ENCODE data around the gene TAAR8.
"Not testable (repeated sequence)": the region's sequence is repeated elsewhere in the genome, so short reads cannot be mapped to it uniquely, and the experiment has no call there.

TAAR8 gene

GRCh38 chr6:132548746-132549463 lies 3.6 kb upstream of the TAAR8 start:
- DNase-seq, result no peak

- no peak for DNase-seq
Observed at GRCh38 chr6:132551214-132551613, 1.3 kb upstream of the TAAR8 start.

- not testable (repeated sequence) for DNase-seq
Observed at GRCh38 chr6:132560087-132560486, 7.6 kb downstream of the TAAR8 start.

- no peak for DNase-seq
Observed at GRCh38 chr6:132566404-132566803, 13.9 kb downstream of the TAAR8 start.

- no peak for DNase-seq
Observed at GRCh38 chr6:132567566-132567965, 15.1 kb downstream of the TAAR8 start.

GRCh38 chr6:132568611-132569010 lies 16.1 kb downstream of the TAAR8 start:
- no peak for DNase-seq

GRCh38 chr6:132569170-132569569 lies 16.7 kb downstream of the TAAR8 start:
- no peak for DNase-seq

- no peak for DNase-seq
Observed at GRCh38 chr6:132570221-132570777, 17.8 kb downstream of the TAAR8 start, which contains the start of gene TAAR6. Gene TAAR6 (plus strand): TSS chr6:132570322. CDS start chr6:132570322, 0 bp downstream.

GRCh38 chr6:132571774-132572173 lies 19.3 kb downstream of the TAAR8 start:
- no peak for DNase-seq

- DNase-seq, result no peak
Observed at GRCh38 chr6:132584698-132585097, 32.2 kb downstream of the TAAR8 start.

GRCh38 chr6:132587424-132587823 lies 35.0 kb downstream of the TAAR8 start:
- DNase-seq, result no peak

GRCh38 chr6:132589454-132589853 lies 37.0 kb downstream of the TAAR8 start, which contains the start of gene TAAR5:
Gene TAAR5 (minus strand): TSS chr6:132589741. CDS start chr6:132589686, 55 bp downstream.
- DNase-seq, result no peak

GRCh38 chr6:132590362-132590761 lies 37.9 kb downstream of the TAAR8 start:
- DNase-seq, result no peak

- DNase-seq, result no peak
Observed at GRCh38 chr6:132592855-132593254, 40.4 kb downstream of the TAAR8 start.

GRCh38 chr6:132596201-132596600 lies 43.7 kb downstream of the TAAR8 start:
- no peak for DNase-seq

- no peak for DNase-seq
Observed at GRCh38 chr6:132598473-132598872, 46.0 kb downstream of the TAAR8 start.

- not testable (repeated sequence) for DNase-seq
Observed at GRCh38 chr6:132600900-132601299, 48.4 kb downstream of the TAAR8 start.
